Measurements from ENCODE around the gene SPATA13.

The SPATA13 gene

DNA sequence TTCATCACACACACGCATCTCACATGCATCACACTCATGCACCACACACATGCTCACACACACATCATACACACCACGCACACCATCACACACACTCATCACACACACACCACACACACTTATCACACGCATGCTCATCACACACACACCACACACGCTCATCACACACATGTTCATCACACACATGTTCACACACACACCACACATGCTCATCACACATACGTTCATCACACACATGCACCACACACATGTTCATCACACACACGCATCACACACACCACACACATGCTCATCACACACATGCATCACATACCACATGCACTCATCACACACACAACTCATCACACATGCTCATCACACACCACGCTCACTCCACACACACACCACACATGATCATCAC lies 195.8 kb downstream of the SPATA13 start:
- Histone ChIP-seq H3K4me3 (ENCODE audit: low read depth in 1 of 2, low read length in 2 of 2) (no peak overlapping the region), H3K27me3 (ENCODE audit: control insufficient read depth in 1 of 2, insufficient read depth in 2 of 2, low read length in 2 of 2) (no peaks in the 10 kb centered on the region), H3K36me3 (ENCODE audit: control insufficient read depth in 1 of 2, insufficient read depth in 2 of 2, low read length in 2 of 2) (no peaks in the 10 kb centered on the region), H3K4me1 (ENCODE audit: control insufficient read depth in 1 of 2, insufficient read depth in 2 of 2, low read length in 2 of 2) (no peaks in the 10 kb centered on the region), H3K9me3 (ENCODE audit: control insufficient read depth in 1 of 2, low read length in 2 of 2) (no peaks in the 10 kb centered on the region), H3K27ac (ENCODE audit: low read depth, low read length) (no peak overlapping the region), H3K9ac (ENCODE audit: low read depth in 1 of 2, low read length in 2 of 2) (no peak overlapping the region)
